HG03139 (cell line): ENCODE results near the gene CCR3.
"Not testable (repeated sequence)": the region's sequence is repeated elsewhere in the genome, so short reads cannot be mapped to it uniquely, and the experiment has no call there.

ENCODE experiments used
- ATAC-seq: cut with Tn5 transposase; IDR thresholded peaks from one replicate; pipeline ENCODE4 v1.9.1; 2021; ENCODE audit not compliant: unreplicated experiment

The CCR3 gene

GRCh38 chr3:46242120-46242519 lies at the start of gene CCR3:
Gene CCR3 (plus strand): TSS chr3:46242460. CDS start chr3:46265159, 22,699 bp downstream.
- ATAC-seq, result no peak

- ATAC-seq, result no peak
These were observed 49.3 kb upstream of the CCR3 start for GRCh38 chr3:46192939-46193338.

- no peak for ATAC-seq
These were observed 48.8 kb upstream of the CCR3 start for GRCh38 chr3:46193436-46193835.

GRCh38 chr3:46194868-46195553 lies 47.2 kb upstream of the CCR3 start:
- no peak for ATAC-seq

GRCh38 chr3:46196261-46196957 lies 45.9 kb upstream of the CCR3 start:
- ATAC-seq, result no peak

- no peak for ATAC-seq
These were observed 42.0 kb upstream of the CCR3 start for GRCh38 chr3:46200211-46200610.

- no peak for ATAC-seq
These were observed 41.5 kb upstream of the CCR3 start for GRCh38 chr3:46200790-46201189.

- no peak for ATAC-seq
These were observed 39.7 kb upstream of the CCR3 start for GRCh38 chr3:46202535-46202934.

GRCh38 chr3:46203681-46204080 lies 38.6 kb upstream of the CCR3 start:
- ATAC-seq, result no peak

GRCh38 chr3:46205286-46205960 lies 36.8 kb upstream of the CCR3 start:
- ATAC-seq, result no peak

- no peak for ATAC-seq
These were observed 35.8 kb upstream of the CCR3 start for GRCh38 chr3:46206282-46207015.

GRCh38 chr3:46207514-46207913 lies 34.7 kb upstream of the CCR3 start:
- ATAC-seq, result not testable (repeated sequence)

GRCh38 chr3:46208167-46208704 lies 34.0 kb upstream of the CCR3 start, which contains the start of gene CCR1:
Gene CCR1 (minus strand): TSS chr3:46208313. CDS start chr3:46204313, 4,000 bp downstream.
- ATAC-seq, result no peak

- no peak for ATAC-seq
These were observed 33.2 kb upstream of the CCR3 start for GRCh38 chr3:46209053-46209452.

- ATAC-seq, result no peak
These were observed 32.4 kb upstream of the CCR3 start for GRCh38 chr3:46209746-46210470.

- no peak for ATAC-seq
These were observed 30.2 kb upstream of the CCR3 start for GRCh38 chr3:46212101-46212500.

GRCh38 chr3:46213201-46213600 lies 29.1 kb upstream of the CCR3 start:
- no peak for ATAC-seq

- no peak for ATAC-seq
These were observed 27.4 kb upstream of the CCR3 start for GRCh38 chr3:46214751-46215352.

GRCh38 chr3:46215810-46216414 lies 26.3 kb upstream of the CCR3 start:
- no peak for ATAC-seq
